ENCODE results near the gene ST3GAL2. TPM values are rescaled to one million over a fixed set of nuclear protein-coding genes. Genes with fewer than 3 reads are reported as not detected.

Gene ST3GAL2
- total and polyA plus RNA-seq, 2 donors (not counting 3 experiments of a cell fraction or from before 2014, with no cell fraction given): 23.0 to 50.4 TPM

DNA sequence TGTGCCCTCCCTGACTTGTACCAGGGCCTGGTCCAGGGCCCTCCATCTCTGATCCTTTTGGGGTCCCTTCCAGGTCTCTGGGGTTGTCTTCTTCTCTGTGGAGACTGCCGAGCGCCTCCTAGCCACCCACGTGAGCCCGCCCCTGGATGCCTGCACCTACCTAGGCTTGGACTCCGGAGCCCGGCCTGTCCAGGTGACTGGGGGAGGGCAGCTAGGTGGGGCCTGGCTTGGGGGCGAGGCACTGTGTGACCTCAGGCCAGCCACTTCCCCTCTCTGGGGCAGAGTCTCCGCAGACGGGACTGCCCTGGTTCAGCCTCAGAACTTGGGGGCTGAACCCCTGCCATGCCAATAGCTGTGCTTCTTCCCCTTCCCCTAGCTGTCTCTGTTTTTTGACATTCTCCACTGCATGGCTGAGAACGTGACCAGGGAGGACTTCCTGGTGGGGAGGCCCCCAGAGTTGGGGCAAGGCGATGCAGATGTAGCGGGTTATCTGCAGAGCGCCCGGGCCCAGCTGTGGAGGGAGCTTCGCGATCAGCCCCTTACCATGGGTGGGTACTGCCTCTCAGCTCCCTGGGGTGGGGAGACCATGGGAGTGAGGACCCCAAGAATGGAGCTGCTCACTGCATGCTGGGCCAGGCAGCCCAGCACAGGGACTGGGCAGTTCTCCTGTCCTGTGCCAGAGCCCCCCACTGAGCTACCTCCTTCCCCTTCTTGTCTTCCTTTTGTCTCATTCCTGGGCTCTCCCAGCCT lies 30.1 kb upstream of the ST3GAL2 start:
- H3K4me2 ChIP-seq (ENCODE audit: insufficient read depth, low read length): no peak overlapping the region
- no peaks in the 10 kb centered on the region for H3K4me1 ChIP-seq (ENCODE audit: control insufficient read depth, extremely low read depth, insufficient read depth, low read length)
- H3K9me3 ChIP-seq (replicated peaks; ENCODE audit: control insufficient read depth, insufficient read depth, low read length): no peaks in the 10 kb centered on the region
- CTCF ChIA-PET: interaction anchor here (1.5 to 2.2 kb wide), 2 partner anchors 75 to 99 kb away, joined by 3 to 14 read pairs; no protein-coding TSS in a partner anchor
- no peak overlapping the region for H2AFZ ChIP-seq (ENCODE audit: low read depth, low read length)
- BruUV-seq (replicated peaks): no TSS peak
- TF ChIP-seq CTCF (IDR thresholded peaks at IDR 0.05; ENCODE audit: extremely low read depth in 1 of 2, insufficient read depth in 1 of 2, low read depth in 1 of 2, low read length in 2 of 2) (no peak), EZH2 (IDR thresholded peaks at IDR 0.05; ENCODE audit: borderline replicate concordance, low read depth, low read length, severe bottlenecking) (no peak), POLR2AphosphoS5 (IDR thresholded peaks at IDR 0.05; ENCODE audit: insufficient read depth, low read depth, low read length) (no peak), FOS (IDR thresholded peaks at IDR 0.05; ENCODE audit: borderline replicate concordance, insufficient read depth, low read length) (no peak), MYC (IDR thresholded peaks at IDR 0.05; ENCODE audit: low read depth, low read length) (no peak), POLR2A (IDR thresholded peaks at IDR 0.05; ENCODE audit: low read depth, low read length) (no peak), JUN (IDR thresholded peaks at IDR 0.05; ENCODE audit: borderline replicate concordance, insufficient read depth, insufficient read length, low read depth) (no peak), GATA2 (IDR thresholded peaks at IDR 0.05; ENCODE audit: insufficient read depth, insufficient read length, low read depth, low read length) (no peak)
- TF ChIP-seq, protein P1, sequence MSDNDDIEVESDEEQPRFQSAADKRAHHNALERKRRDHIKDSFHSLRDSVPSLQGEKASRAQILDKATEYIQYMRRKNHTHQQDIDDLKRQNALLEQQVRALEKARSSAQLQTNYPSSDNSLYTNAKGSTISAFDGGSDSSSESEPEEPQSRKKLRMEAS (IDR thresholded peaks at IDR 0.05; ENCODE audit: insufficient read depth, insufficient read length): no peak
- dilution Hi-C loops (cut with MboI; ENCODE audit: extremely low pct_ligation_motif_present, low sequenced_read_pairs) (no loop called here), intact Hi-C loops (cut with micrococcal nuclease) (no loop called here)
- peaks cover 0 to 2% of the 10 kb centered on the region in 2 experiments for H3K36me3 ChIP-seq (ENCODE audit: control insufficient read depth in 2 of 2, extremely low read depth in 1 of 2, insufficient read depth in 2 of 2, low read length in 2 of 2)
- H3K4me3 ChIP-seq (replicated peaks in 1 of 3; ENCODE audit: insufficient read depth in 1 of 3, low read depth in 1 of 3, low read length in 3 of 3): no peak overlapping the region
- FAIRE-seq (no peak), DNase-seq (ENCODE audit: low read depth, low spot score) (no peak)
- POLR2A ChIA-PET: no interaction called here
- no peaks in the 10 kb centered on the region for H3K27me3 ChIP-seq (ENCODE audit: control insufficient read depth in 2 of 2, insufficient read depth in 2 of 2, low read length in 2 of 2)
- no peak overlapping the region for H3K9ac ChIP-seq (replicated peaks; ENCODE audit: extremely low read depth, insufficient read depth, low read length)
- H3K79me2 ChIP-seq (ENCODE audit: control insufficient read depth, insufficient read depth, low read length): no peaks in the 10 kb centered on the region
- no peaks in the 10 kb centered on the region for H4K20me1 ChIP-seq (replicated peaks; ENCODE audit: control insufficient read depth, extremely low read depth, insufficient read depth, low read length)
- no peak overlapping the region for H3K27ac ChIP-seq (ENCODE audit: insufficient read depth, low read depth, low read length)
- H3K9me1 ChIP-seq (replicated peaks; ENCODE audit: control insufficient read depth, extremely low read depth, insufficient read depth, low read length): no peaks in the 10 kb centered on the region

All from endothelial cell of umbilical vein (primary cell).